ENCODE results near the gene IRX2.

DNA sequence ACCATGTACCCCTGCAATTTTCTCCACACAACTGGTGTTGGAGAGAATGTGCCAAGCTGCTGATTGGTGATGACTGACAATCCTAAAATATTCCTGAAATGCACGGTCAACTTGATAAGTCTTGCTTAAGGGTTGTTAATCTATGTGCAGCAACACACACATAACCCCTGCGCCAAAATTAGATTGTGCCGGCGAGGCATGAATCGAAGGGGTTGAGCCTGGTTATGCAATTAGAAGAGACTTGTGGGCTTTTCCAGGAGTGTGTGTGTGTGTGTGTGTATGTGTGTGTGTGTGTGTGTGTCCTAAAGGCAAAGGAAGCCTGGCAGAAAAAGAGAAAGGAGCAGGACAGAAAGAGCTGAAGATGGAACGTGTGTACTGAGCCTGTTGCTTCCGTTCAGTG lies 22.3 kb downstream of the IRX2 start:
- no peak for TF ChIP-seq CTCF (conservative IDR thresholded peaks at IDR 0.05)
- TF ChIP-seq ZFX (IDR thresholded peaks at IDR 0.05): no peak
